K562 (cell line): Measurements from ENCODE around the gene EFNA2. TPM values are rescaled to one million over a fixed set of nuclear protein-coding genes. Genes with fewer than 3 reads are reported as not detected.

Experiments
- BACH1 ChIP-seq: fragments of 200-800 bp; sonication (Bioruptor generic); IDR thresholded peaks from 2 replicates; pipeline ENCODE4 v1.6.1; 2016; ENCODE audit warnings: missing genetic modification characterization, missing compliant biosample characterization
- BCL6 ChIP-seq: fragments of 250-450 bp; sonication (Bioruptor Pico); IDR thresholded peaks from 2 replicates; pipeline ENCODE4 v1.4.0; 2020
- DACH1 ChIP-seq: fragments of 450-650 bp; IDR thresholded peaks from 2 replicates; pipeline ENCODE4 v1.6.1; 2018; ENCODE audit not compliant: partially characterized antibody
- HDAC6 ChIP-seq: IDR thresholded peaks from 2 replicates; pipeline ENCODE4 v1.6.1; 2012; ENCODE audit warnings: low read depth, mild to moderate bottlenecking, control low read depth, inconsistent platforms, low read length, moderate library complexity
- JUND ChIP-seq, 2 experiments: IDR thresholded peaks; 2 replicates in 1 of 2; 3 replicates in 1 of 2; pipeline ENCODE4 v1.6.1; 2011; ENCODE audit warnings: borderline replicate concordance in 2 of 2, low read depth in 2 of 2, low read length in 2 of 2, improper control_type of control experiment in 1 of 2, missing biosample characterization in 1 of 2, missing genetic modification characterization in 1 of 2, missing genetic modification reagents in 1 of 2
- LCOR ChIP-seq: sonication (generic); formaldehyde crosslinking; IDR thresholded peaks from 2 replicates; pipeline ENCODE4 v1.8.0; 2022; ENCODE audit warnings: mild to moderate bottlenecking, missing genetic modification reagents
- MEIS2 ChIP-seq: fragments of 450-650 bp; IDR thresholded peaks from 2 replicates; pipeline ENCODE4 v1.6.1; 2014; ENCODE audit warnings: mild to moderate bottlenecking; ENCODE audit not compliant: partially characterized antibody
- MXD1 ChIP-seq: fragments of 250-450 bp; sonication (Bioruptor Pico); IDR thresholded peaks from 2 replicates; pipeline ENCODE4 v1.8.0; 2021; ENCODE audit warnings: borderline replicate concordance, mild to moderate bottlenecking, moderate library complexity; ENCODE audit not compliant: poor library complexity, severe bottlenecking
- RBM15 ChIP-seq: fragments of 200-400 bp; formaldehyde crosslinking; IDR thresholded peaks from 2 replicates; pipeline ENCODE4 v1.6.1; 2018; ENCODE audit warnings: mild to moderate bottlenecking, low read length, moderate library complexity; ENCODE audit not compliant: insufficient read depth
- SAFB2 ChIP-seq: fragments of 200-400 bp; formaldehyde crosslinking; IDR thresholded peaks from 2 replicates; pipeline ENCODE4 v1.6.1; 2018; ENCODE audit warnings: borderline replicate concordance, low read length, low read depth, moderate library complexity; ENCODE audit not compliant: severe bottlenecking
- SNIP1 ChIP-seq: fragments of 450-650 bp; IDR thresholded peaks from 2 replicates; pipeline ENCODE4 v1.7.1; 2017; ENCODE audit warnings: low read depth, mild to moderate bottlenecking
- TAF15 ChIP-seq: fragments of 200-400 bp; formaldehyde crosslinking; IDR thresholded peaks from 2 replicates; pipeline ENCODE4 v1.6.1; 2017; ENCODE audit warnings: mild to moderate bottlenecking, low read depth, low read length, moderate library complexity
- TCFL5 ChIP-seq: fragments of 250-450 bp; sonication (Bioruptor Pico); conservative IDR thresholded peaks from 2 replicates; pipeline ENCODE4 v1.6.1; 2021; ENCODE audit warnings: mild to moderate bottlenecking, moderate library complexity, matching md5 sums
- TFAP4 ChIP-seq: sonication (generic); formaldehyde crosslinking; IDR thresholded peaks from 2 replicates; pipeline ENCODE4 v1.8.0; 2022; ENCODE audit warnings: missing genetic modification reagents, mild to moderate bottlenecking, moderate library complexity, borderline replicate concordance
- THRA ChIP-seq: fragments of 450-650 bp; IDR thresholded peaks from 2 replicates; pipeline ENCODE4 v1.6.1; 2017; ENCODE audit warnings: mild to moderate bottlenecking, moderate library complexity
- U2AF1 ChIP-seq: fragments of 200-400 bp; formaldehyde crosslinking; optimal IDR thresholded peaks from 2 replicates; pipeline ENCODE3; 2017; ENCODE audit warnings: mild to moderate bottlenecking, low read depth, low read length, moderate library complexity
- ZFP1 ChIP-seq: fragments of 450-650 bp; formaldehyde crosslinking; IDR thresholded peaks from 2 replicates; pipeline ENCODE4 v1.4.0; 2020; ENCODE audit warnings: mild to moderate bottlenecking, mixed read lengths
- ZNF197 ChIP-seq: fragments of 200-800 bp; sonication (Bioruptor generic); IDR thresholded peaks from 2 replicates; pipeline ENCODE4 v1.6.1; 2016; ENCODE audit warnings: low read depth, missing genetic modification characterization, missing compliant biosample characterization
- ZNF23 ChIP-seq: fragments of 250-450 bp; sonication (Bioruptor Pico); IDR thresholded peaks from 2 replicates; pipeline ENCODE4 v1.4.0; 2020; ENCODE audit warnings: mild to moderate bottlenecking
- polyA plus RNA-seq, 8 experiments: library from polyadenylated mRNA; depleted of rRNA in 4 of 8; stranded (reverse) in 5 of 8; unstranded in 3 of 8; fragments of >200 nt; fragmentation: Nextera tagmentation in 2 of 8; fragmentation: Illumina TruSeq in 1 of 8; extraction: Ambion mirVana in 2 of 8; extraction: Trizol in 1 of 8; gene quantifications; 2 replicates each; pipeline versions ENCODE4 v1.2.1 to v1.2.3, GENCODE V29; 2011 to 2014; ENCODE audit warnings: inconsistent platforms in 1 of 8, missing spikeins in 1 of 8
- total RNA-seq, 7 experiments: library from RNA; depleted of rRNA in 6 of 7; stranded (reverse); fragments of >200 nt in 6 of 7; fragmentation: Illumina TruSeq in 2 of 7; extraction: Trizol in 2 of 7; gene quantifications; 2 replicates each; pipeline versions ENCODE4 v1.2.1 to v1.2.3, GENCODE V29; 2011 to 2021; ENCODE audit warnings: low replicate concordance in 1 of 7
- TF ChIP-seq, protein P1 (sequence below): sonication (generic); formaldehyde crosslinking; IDR thresholded peaks from 2 replicates; pipeline ENCODE4 v1.9.0; 2022; ENCODE audit warnings: mild to moderate bottlenecking, missing genetic modification reagents
- TF ChIP-seq, protein P2 (sequence below): IDR thresholded peaks from 2 replicates; pipeline ENCODE4 v1.6.1; 2012; ENCODE audit warnings: low read depth, low read length, improper control_type of control experiment, borderline replicate concordance

EFNA2 gene
- total and polyA plus RNA-seq, 9 of the 15 experiments (the other 6 are each of a cell fraction or from before 2014, with no cell fraction given) = 0.11 to 0.44 (median 0.15) TPM; not detected in 6

GRCh38 chr19:1279782-1280341 is 5.8 kb upstream of the EFNA2 start (continued):
- TF ChIP-seq, protein P1, sequence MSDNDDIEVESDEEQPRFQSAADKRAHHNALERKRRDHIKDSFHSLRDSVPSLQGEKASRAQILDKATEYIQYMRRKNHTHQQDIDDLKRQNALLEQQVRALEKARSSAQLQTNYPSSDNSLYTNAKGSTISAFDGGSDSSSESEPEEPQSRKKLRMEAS (CRISPR knock-in tag) = peak; percentile 74
- TF ChIP-seq THRA (no peak), ZNF197 (no peak), U2AF1 (no peak), LCOR (CRISPR knock-in tag) (no peak), MXD1 (CRISPR knock-in tag) (no peak), SAFB2 (no peak), RBM15 (no peak), SNIP1 (no peak), TFAP4 (CRISPR knock-in tag) (peak; percentile 81), BCL6 (CRISPR knock-in tag) (no peak), ZNF23 (no peak), DACH1 (peak; percentile 20), JUND (IDR thresholded peaks at IDR 0.05; ENCODE audit: borderline replicate concordance, low read depth, low read length) (0 out of 2 replicates have a peak, but pooled peaks have one; percentile 16), JUND (tag; IDR thresholded peaks at IDR 0.05; ENCODE audit: borderline replicate concordance, low read depth, low read length) (no peak; the same call in 2 of the 3 replicates), TAF15 (no peak), TCFL5 (no peak), ZFP1 (CRISPR knock-in tag) (no peak), BACH1 (tag) (no peak), HDAC6 (no peak), MEIS2 (peak; percentile 42)
- TF ChIP-seq, protein P2, sequence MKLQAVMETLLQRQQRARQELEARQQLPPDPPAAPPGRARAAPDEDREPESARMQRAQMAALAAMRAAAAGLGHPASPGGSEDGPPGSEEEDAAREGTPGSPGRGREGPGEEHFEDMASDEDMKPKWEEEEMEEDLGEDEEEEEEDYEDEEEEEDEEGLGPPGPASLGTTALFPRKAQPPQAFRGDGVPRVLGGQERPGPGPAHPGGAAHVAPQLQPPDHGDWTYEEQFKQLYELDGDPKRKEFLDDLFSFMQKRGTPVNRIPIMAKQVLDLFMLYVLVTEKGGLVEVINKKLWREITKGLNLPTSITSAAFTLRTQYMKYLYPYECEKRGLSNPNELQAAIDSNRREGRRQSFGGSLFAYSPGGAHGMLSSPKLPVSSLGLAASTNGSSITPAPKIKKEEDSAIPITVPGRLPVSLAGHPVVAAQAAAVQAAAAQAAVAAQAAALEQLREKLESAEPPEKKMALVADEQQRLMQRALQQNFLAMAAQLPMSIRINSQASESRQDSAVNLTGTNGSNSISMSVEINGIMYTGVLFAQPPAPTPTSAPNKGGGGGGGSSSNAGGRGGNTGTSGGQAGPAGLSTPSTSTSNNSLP = no peak
